Esophagus (tissue), 2 donors: ENCODE results near the gene ZDHHC14. TPM values are rescaled to one million over a fixed set of nuclear protein-coding genes. Genes with fewer than 3 reads are reported as not detected.
"Not testable (repeated sequence)": the region's sequence is repeated elsewhere in the genome, so short reads cannot be mapped to it uniquely, and the experiment has no call there.

ENCODE experiments used
- H3K27ac ChIP-seq, 2 donors: one replicate each; pipeline ENCODE4 v1.5.1; 2013; ENCODE audit warnings: low read depth in 2 of 2, mild to moderate bottlenecking in 2 of 2, inconsistent platforms in 1 of 2, low read length in 1 of 2, moderate library complexity in 1 of 2
- H3K27me3 ChIP-seq, 2 donors: one replicate each; pipeline ENCODE4 v1.6.1; 2013; ENCODE audit warnings: low read length in 2 of 2, control low read depth in 1 of 2, mild to moderate bottlenecking in 1 of 2; ENCODE audit not compliant: insufficient read depth in 2 of 2, control insufficient read depth in 1 of 2
- H3K36me3 ChIP-seq, 2 donors: one replicate each; pipeline ENCODE4 v1.6.1; 2013; ENCODE audit warnings: low read length in 1 of 2; ENCODE audit not compliant: control insufficient read depth in 2 of 2, insufficient read depth in 2 of 2
- H3K4me1 ChIP-seq, 2 donors: one replicate each; pipeline ENCODE4 v1.6.1; 2013; ENCODE audit warnings: low read length in 1 of 2; ENCODE audit not compliant: control insufficient read depth in 2 of 2, insufficient read depth in 2 of 2
- H3K4me3 ChIP-seq, 2 donors: one replicate each; pipeline ENCODE4 v1.5.1; 2013; ENCODE audit warnings: low read length in 2 of 2, mild to moderate bottlenecking in 2 of 2, low read depth in 1 of 2, moderate library complexity in 1 of 2
- H3K9me3 ChIP-seq, 2 donors: one replicate each; pipeline ENCODE4 v1.6.1; 2013; ENCODE audit warnings: mild to moderate bottlenecking in 2 of 2, low read depth in 1 of 2, low read length in 1 of 2, moderate library complexity in 1 of 2; ENCODE audit not compliant: control insufficient read depth in 2 of 2, insufficient read depth in 1 of 2
- WGBS, 2 donors: extraction: QIAGEN DNeasy Blood & Tissue Kit; methylation state at CpG; one replicate each; pipeline ENCODE4 v1.1.7; 2013; 5-methylcytosine and 5-hydroxymethylcytosine counted together
- polyA plus RNA-seq, 2 donors: library from polyadenylated mRNA; stranded (reverse); fragments of 200-250 nt; gene quantifications; one replicate each; pipeline ENCODE4 v1.2.3, GENCODE V29; 2013
- donor health status: healthy with polysubstance abuse.
- donor health status: Bipolar disorder and iron deficiency.

Gene ZDHHC14
- polyA plus RNA-seq, 2 donors = 2.9 to 3.7 TPM

DNA sequence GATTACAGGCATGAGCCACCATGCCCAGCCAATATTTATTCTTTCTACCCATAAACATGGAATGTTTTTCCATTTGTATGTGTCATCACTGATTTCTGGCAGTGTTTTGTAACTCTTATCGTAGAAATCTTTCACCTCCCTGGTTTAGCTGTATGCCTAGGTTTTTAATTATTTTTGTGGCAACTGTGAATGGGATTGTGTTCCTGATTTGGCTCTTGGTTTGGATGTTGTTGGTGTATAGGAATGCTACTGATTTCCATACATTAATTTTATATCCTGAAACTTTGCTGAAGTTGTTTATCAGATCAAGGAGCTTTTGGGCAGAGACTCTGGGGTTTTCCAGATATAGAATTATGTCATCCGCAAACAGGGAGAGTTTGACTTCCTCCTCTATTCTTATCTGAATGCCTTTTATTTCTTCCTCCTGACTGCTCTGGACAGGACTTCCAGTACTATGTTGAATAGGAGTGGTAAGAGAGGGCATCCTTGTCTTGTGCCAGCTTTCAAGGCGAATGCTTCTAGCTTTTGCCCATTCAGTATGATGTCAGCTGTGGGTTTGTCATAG is 198.6 kb downstream of the ZDHHC14 start:
- H3K9me3 ChIP-seq = peaks cover 0 to 2% of the 10 kb centered on the region in 2 donors
- H3K36me3 ChIP-seq = no peaks in the 10 kb centered on the region
- no peak overlapping the region for H3K4me3 ChIP-seq
- no peaks in the 10 kb centered on the region for H3K4me1 ChIP-seq
- H3K27me3 ChIP-seq = no peaks in the 10 kb centered on the region
- no peak overlapping the region for H3K27ac ChIP-seq
- WGBS, 2 donors = 52 to 59% methylated on average over 3 of the region's 3 CpGs

DNA sequence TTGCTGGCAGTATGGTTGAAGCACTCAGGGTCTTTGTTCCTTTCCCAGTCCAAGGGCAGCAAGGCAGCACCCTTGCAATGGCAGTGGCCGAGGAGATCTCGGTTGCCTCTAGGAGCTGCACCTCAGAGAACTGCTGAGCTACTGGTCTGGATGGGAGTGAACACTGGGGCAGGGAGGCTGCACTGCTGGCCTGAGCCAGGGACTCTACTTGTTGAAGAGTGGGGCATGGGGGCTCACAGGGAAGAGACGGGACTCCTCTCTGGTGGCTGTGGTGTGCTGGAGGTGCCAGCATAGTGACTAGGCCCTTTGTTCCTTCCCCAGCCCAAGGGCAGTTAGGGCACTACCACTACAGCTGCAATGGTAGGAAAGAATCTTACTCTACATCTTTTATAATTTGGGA is 203.0 kb downstream of the ZDHHC14 start:
- 95 to 97% methylated on average over 3 of the region's 3 CpGs for WGBS, 2 donors
- no peak overlapping the region for H3K4me3 ChIP-seq

DNA sequence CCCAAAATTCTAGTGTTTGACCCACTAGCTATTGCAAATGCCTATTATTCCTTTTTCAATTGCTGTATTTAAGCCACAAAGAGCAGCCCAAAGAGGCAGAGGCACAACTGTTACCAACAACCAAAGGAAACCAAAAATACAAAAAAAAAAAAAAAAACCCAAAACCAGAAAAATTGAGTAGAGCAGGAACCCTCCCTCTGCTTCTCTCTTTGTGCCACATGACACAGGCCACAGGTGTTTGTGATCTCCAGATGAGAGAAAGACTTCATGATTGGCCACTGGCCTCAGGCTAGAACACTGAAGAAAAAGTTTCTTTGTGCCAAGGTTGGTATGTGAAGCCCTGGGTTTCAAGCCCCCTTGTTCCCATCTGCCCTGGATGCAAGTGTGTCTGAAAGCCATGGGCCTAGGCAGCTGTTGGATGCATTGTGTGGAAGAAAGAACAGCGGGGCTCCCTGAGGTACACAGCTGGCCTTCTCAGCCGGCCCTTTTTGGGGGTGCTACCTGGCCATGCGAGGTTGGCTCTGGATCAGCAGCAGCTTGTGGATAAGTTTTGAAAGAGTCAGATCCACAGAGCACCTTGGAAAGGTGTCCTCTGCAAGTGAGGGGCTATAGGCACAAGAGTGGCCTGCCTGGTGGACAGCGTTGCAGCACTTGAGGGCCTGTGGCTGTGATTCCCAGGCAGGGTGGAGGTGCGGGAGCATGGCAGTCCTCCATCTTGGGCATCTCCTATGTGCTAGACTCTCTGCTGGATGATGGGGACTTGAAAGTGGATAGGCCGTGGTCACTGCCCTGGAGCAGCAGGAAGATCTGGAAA is 204.5 kb downstream of the ZDHHC14 start:
- 96 to 97% methylated on average over 6 of the region's 6 CpGs for WGBS, 2 donors
- Histone ChIP-seq H3K4me3 (no peak overlapping the region), H3K27me3 (no peaks in the 10 kb centered on the region), H3K9me3 (no peaks in the 10 kb centered on the region), H3K27ac (no peak overlapping the region), H3K4me1 (no peaks in the 10 kb centered on the region), H3K36me3 (no peaks in the 10 kb centered on the region)

More for the DNA sequence above, 203.0 kb downstream of the ZDHHC14 start:
- Histone ChIP-seq H3K27me3 (no peaks in the 10 kb centered on the region), H3K36me3 (no peaks in the 10 kb centered on the region), H3K4me1 (no peaks in the 10 kb centered on the region), H3K27ac (no peak overlapping the region), H3K9me3 (no peaks in the 10 kb centered on the region)

DNA sequence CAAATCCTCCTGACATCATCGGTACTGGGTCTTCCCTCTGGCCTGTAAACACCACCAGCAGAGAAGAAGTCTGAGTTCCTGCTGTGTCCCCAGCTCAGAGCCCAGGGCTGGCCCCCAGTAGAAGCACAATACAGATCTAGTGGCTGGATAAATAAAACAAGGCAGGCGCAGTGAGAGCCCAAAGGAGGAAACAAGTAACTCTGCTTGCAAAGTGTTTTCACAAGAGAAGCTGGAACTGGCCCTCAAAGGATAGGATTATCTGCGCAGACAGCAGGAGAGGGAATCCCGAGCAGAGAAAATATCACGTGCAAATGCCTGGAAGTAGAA is 205.1 kb downstream of the ZDHHC14 start:
- H3K9me3 ChIP-seq = no peaks in the 10 kb centered on the region
- H3K27ac ChIP-seq = no peak overlapping the region
- H3K36me3 ChIP-seq = no peaks in the 10 kb centered on the region
- 90 to 91% methylated on average over 5 of the region's 5 CpGs for WGBS, 2 donors
- no peak overlapping the region for H3K4me3 ChIP-seq
- H3K4me1 ChIP-seq = no peaks in the 10 kb centered on the region
- H3K27me3 ChIP-seq = no peaks in the 10 kb centered on the region

DNA sequence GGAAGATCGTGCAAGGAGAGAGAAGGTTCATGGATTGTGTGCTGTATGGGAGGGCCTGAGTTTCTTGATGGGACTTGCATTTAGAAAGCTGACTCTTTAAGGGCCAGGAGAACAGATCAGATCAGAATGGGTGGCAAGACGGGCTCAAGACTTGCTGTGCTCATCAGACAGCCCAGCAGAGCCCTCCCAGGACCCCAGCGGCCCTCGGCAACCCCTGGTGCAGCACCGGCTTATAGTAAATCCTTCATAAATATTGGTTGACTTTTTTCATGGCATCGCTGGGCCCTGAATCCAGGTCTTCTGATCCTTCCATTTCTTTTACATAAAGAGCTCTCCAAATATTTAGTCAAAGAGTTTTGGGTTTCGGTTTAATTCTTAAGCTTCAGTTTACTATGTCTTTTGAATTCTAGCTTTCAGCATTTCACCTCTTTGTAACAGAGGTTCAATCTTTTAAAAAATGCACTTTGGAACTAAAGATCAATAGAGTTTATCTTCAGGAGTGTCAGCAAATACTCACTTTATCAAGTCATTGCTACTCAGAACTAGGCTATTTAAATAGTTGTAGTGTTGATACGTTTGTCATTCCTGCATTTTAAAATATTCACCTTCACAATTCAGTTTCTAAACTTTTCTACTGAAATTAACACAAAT is 205.6 kb downstream of the ZDHHC14 start:
- H3K27me3 ChIP-seq = no peaks in the 10 kb centered on the region
- no peak overlapping the region for H3K4me3 ChIP-seq
- H3K36me3 ChIP-seq = no peaks in the 10 kb centered on the region
- 84 to 85% methylated on average over 8 of the region's 8 CpGs for WGBS, 2 donors
- no peak overlapping the region for H3K27ac ChIP-seq
- H3K4me1 ChIP-seq = no peaks in the 10 kb centered on the region
- no peaks in the 10 kb centered on the region for H3K9me3 ChIP-seq

DNA sequence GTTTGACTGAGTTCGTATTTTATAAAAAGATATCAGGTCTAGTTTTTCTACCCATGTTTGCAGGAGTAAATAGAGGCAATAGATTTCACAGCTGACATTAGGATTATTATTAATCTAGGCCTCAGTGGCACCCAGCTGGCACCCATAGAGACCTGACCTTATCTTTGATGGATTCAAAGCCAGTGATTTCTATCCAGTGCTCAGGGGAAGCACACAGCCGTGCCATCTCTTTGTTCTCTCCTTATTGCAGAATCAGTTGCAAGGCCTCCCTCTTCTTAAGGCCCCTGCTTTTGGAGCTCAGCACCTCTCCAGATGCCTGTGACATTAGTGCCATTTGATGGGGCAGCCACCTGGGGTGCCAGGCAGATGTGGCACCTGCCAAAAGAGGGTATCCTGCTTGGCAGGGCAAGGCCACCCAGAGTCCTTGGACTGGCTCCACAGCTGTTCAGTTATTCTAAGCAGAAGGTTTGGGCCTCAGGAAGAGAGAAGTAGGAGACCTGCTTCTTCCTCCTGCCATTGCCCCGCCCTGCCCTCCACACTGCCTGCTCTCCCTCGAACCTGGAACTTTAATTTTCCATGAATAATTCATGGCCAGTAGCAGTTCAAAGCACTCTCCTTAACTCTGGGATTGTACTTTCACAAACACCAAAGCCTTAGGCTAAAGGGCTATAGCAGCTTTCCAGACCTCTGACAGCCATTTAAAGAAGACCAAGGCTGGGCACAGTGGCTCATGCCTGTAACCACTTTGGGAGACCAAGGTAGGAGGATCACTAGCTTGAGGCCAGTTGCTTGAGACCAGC is 206.3 kb downstream of the ZDHHC14 start:
- Histone ChIP-seq H3K27ac (no peak overlapping the region), H3K4me1 (no peaks in the 10 kb centered on the region), H3K36me3 (no peaks in the 10 kb centered on the region), H3K27me3 (no peaks in the 10 kb centered on the region), H3K9me3 (no peaks in the 10 kb centered on the region), H3K4me3 (no peak overlapping the region)
- 85 to 89% methylated on average over 4 of the region's 4 CpGs for WGBS, 2 donors

DNA sequence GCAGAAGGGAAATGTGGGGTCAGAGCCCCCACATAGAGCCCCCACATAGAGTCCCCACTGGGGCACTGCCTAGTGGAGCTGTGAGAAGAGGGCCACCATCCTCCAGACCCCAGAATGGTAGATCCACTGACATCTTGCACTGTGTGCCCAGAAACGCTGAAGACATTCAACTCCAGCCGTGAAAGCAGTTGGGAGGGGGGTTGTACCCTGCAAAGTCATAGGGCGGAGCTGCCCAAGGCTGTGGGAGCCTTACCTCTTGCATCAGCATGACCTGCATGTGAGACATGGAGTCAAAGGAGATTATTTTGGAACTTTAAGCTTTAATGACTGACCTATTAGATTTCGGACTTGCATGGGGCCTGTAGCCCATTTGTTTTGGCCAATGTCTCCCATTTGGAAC is 209.7 kb downstream of the ZDHHC14 start:
- H3K27ac ChIP-seq, H3K36me3 ChIP-seq, H3K4me1 ChIP-seq, H3K4me3 ChIP-seq, H3K9me3 ChIP-seq, H3K27me3 ChIP-seq: not testable (repeated sequence)
- WGBS, 2 donors = 93 to 97% methylated on average over 4 of the region's 4 CpGs

DNA sequence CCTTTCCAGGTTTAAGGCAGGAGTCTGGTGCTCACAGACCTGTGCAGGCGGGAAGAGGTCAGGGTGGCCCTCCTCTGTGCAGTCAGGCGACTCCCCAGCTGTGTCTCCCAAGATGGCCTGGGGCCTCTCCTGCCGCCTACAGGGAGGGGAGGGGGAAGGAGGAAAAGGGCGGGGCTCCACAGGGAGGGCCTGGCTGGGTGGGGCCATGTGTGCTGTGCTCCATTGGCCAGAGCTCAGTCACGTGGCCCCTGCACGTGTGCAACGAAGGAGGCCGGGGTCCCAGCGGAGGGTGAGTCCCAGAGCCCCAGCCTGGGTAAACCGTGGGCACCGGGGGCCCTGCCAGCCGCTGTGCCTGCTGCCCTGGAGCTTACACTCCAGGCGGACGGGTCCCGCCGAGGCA is 211.6 kb downstream of the ZDHHC14 start:
- WGBS, 2 donors = 89 to 93% methylated on average over 16 of the region's 16 CpGs
- H3K36me3 ChIP-seq = peaks cover 0 to 2% of the 10 kb centered on the region in 2 donors
- H3K27ac ChIP-seq = no peak overlapping the region
- no peak overlapping the region for H3K4me3 ChIP-seq
- H3K4me1 ChIP-seq = peaks cover 2 to 4% of the 10 kb centered on the region in 2 donors
- H3K9me3 ChIP-seq = no peaks in the 10 kb centered on the region
- no peaks in the 10 kb centered on the region for H3K27me3 ChIP-seq

DNA sequence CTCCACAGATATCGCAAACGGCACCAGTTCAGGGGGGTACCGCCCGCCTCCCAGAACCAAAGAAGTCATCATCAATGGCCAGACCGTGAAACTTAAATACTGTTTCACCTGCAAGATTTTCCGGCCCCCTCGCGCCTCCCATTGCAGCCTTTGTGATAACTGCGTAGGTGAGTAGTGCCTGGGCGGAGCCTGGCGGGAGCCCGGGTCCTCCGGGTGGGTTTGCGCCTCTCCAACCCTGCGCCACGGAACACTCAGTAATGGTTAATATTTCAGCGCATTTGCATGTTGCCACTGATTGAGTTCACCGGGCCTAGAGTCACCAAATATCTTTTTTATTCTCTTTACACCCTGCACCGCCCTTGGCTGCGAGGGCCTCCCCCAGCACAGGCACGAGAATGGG is 212.0 kb downstream of the ZDHHC14 start:
- Histone ChIP-seq H3K27ac (no peak overlapping the region), H3K27me3 (no peaks in the 10 kb centered on the region), H3K4me3 (no peak overlapping the region), H3K36me3 (peaks cover 0 to 2% of the 10 kb centered on the region in 2 donors), H3K4me1 (peaks cover 3 to 7% of the 10 kb centered on the region in 2 donors), H3K9me3 (no peaks in the 10 kb centered on the region)
- WGBS, 2 donors = 94 to 95% methylated on average over 21 of the region's 21 CpGs
